CD14-positive monocyte (primary cell): ENCODE data around the gene CACNA1B. TPM values are rescaled to one million over a fixed set of nuclear protein-coding genes. Genes with fewer than 3 reads are reported as not detected.

Experiments
- DNase-seq, 3 donors: peaks; one replicate each; pipeline ENCODE4 v3.0.0-alpha.2; 2011 to 2022
- H2AFZ ChIP-seq: 2 replicates; pipeline ENCODE4 v1.6.0; 2012; ENCODE audit warnings: mild to moderate bottlenecking, low read depth, low read length, inconsistent platforms; ENCODE audit not compliant: insufficient read depth, poor library complexity, severe bottlenecking
- H3K27ac ChIP-seq, 2 donors: 1 replicate in 1 of 2; 2 replicates in 1 of 2; pipeline ENCODE4 v1.5.1; 2012 to 2013; ENCODE audit warnings: low read length in 2 of 2, control low read depth in 1 of 2, inconsistent platforms in 1 of 2, low read depth in 1 of 2, mild to moderate bottlenecking in 1 of 2
- H3K27me3 ChIP-seq, 2 donors: one replicate each; pipeline versions ENCODE4 v1.6.0 to v1.6.1; 2011 to 2013; ENCODE audit warnings: low read length in 2 of 2; ENCODE audit not compliant: control insufficient read depth in 2 of 2, insufficient read depth in 2 of 2
- H3K36me3 ChIP-seq, 2 donors: replicated peaks in 1 of 2; 1 replicate in 1 of 2; 2 replicates in 1 of 2; pipeline versions ENCODE4 v1.5.1 to v1.6.1; 2012 to 2013; ENCODE audit warnings: low read length in 2 of 2, control low read depth in 1 of 2, inconsistent platforms in 1 of 2, mild to moderate bottlenecking in 1 of 2; ENCODE audit not compliant: insufficient read depth in 2 of 2, control insufficient read depth in 1 of 2
- H3K4me1 ChIP-seq, 2 donors: 1 replicate in 1 of 2; 2 replicates in 1 of 2; pipeline versions ENCODE4 v1.5.1 to v1.6.1; 2012 to 2013; ENCODE audit warnings: low read length in 2 of 2, control low read depth in 1 of 2, inconsistent platforms in 1 of 2, mild to moderate bottlenecking in 1 of 2, moderate library complexity in 1 of 2; ENCODE audit not compliant: insufficient read depth in 2 of 2, control insufficient read depth in 1 of 2
- H3K4me2 ChIP-seq: replicated peaks from 2 replicates; pipeline ENCODE3; 2012; ENCODE audit warnings: low read length, moderate library complexity, mild to moderate bottlenecking; ENCODE audit not compliant: poor library complexity, severe bottlenecking; ENCODE audit errors: extremely low read depth
- H3K4me3 ChIP-seq, 3 experiments: fragments of 200-600 bp in 1 of 3; sonication (generic) in 1 of 3; replicated peaks in 1 of 3; 1 replicate in 2 of 3; 2 replicates in 1 of 3; pipeline ENCODE4 v1.5.1; 2011 to 2013; ENCODE audit warnings: low read length in 3 of 3, mild to moderate bottlenecking in 3 of 3, control low read depth in 2 of 3, low read depth in 2 of 3, inconsistent platforms in 1 of 3, moderate library complexity in 1 of 3
- H3K79me2 ChIP-seq: 2 replicates; pipeline ENCODE4 v1.6.0; 2012; ENCODE audit warnings: mild to moderate bottlenecking, control low read depth, inconsistent platforms, low read length, moderate library complexity; ENCODE audit not compliant: insufficient read depth
- H3K9ac ChIP-seq: 2 replicates; pipeline ENCODE4 v1.6.0; 2017; ENCODE audit warnings: low read length, mild to moderate bottlenecking; ENCODE audit not compliant: insufficient read depth, poor library complexity, severe bottlenecking
- H3K9me3 ChIP-seq, 2 donors: replicated peaks in 1 of 2; 1 replicate in 1 of 2; 2 replicates in 1 of 2; pipeline versions ENCODE4 v1.5.1 to v1.6.1; 2012 to 2013; ENCODE audit warnings: low read length in 2 of 2, control low read depth in 1 of 2; ENCODE audit not compliant: control insufficient read depth in 1 of 2, insufficient read depth in 1 of 2
- H4K20me1 ChIP-seq: 2 replicates; pipeline ENCODE4 v1.6.0; 2012; ENCODE audit warnings: mild to moderate bottlenecking, low read length, control low read depth, moderate library complexity; ENCODE audit not compliant: insufficient read depth
- H3K27ac Mint-ChIP-seq, 7 donors: one replicate each; pipeline ENCODE4 v1.8.0; 2020; ENCODE audit warnings: mild to moderate bottlenecking in 7 of 7, mixed read lengths in 7 of 7, moderate library complexity in 6 of 7, inconsistent platforms in 2 of 7
- H3K27me3 Mint-ChIP-seq, 3 donors: one replicate each; pipeline ENCODE4 v1.8.0; 2021 to 2022; ENCODE audit warnings: low read depth in 3 of 3, mild to moderate bottlenecking in 3 of 3, mixed read lengths in 3 of 3, moderate library complexity in 3 of 3, inconsistent platforms in 1 of 3
- H3K36me3 Mint-ChIP-seq, 2 donors: one replicate each; pipeline ENCODE4 v1.8.0; 2020; ENCODE audit warnings: mixed read lengths in 2 of 2, inconsistent platforms in 1 of 2, mild to moderate bottlenecking in 1 of 2
- H3K4me1 Mint-ChIP-seq: one replicate; pipeline ENCODE4 v1.8.0; 2020; ENCODE audit warnings: mild to moderate bottlenecking, mixed read lengths
- H3K4me3 Mint-ChIP-seq, 2 donors: one replicate each; pipeline ENCODE4 v1.8.0; 2020; ENCODE audit warnings: mild to moderate bottlenecking in 2 of 2, mixed read lengths in 2 of 2, moderate library complexity in 1 of 2
- H3K9me3 Mint-ChIP-seq, 7 donors: one replicate each; pipeline ENCODE4 v1.8.0; 2020 to 2022; ENCODE audit warnings: mixed read lengths in 7 of 7, mild to moderate bottlenecking in 6 of 7, moderate library complexity in 6 of 7, inconsistent platforms in 2 of 7
- WGBS: methylation state at CpG from one replicate; pipeline ENCODE4 v1.1.5; 2013; ENCODE audit warnings: missing lambda C conversion rate; ENCODE audit not compliant: insufficient coverage; 5-methylcytosine and 5-hydroxymethylcytosine counted together
- intact Hi-C, 2 donors: fragments of 100-400 bp; cut with micrococcal nuclease; formaldehyde crosslinking; loops; one replicate each; pipeline versions ENCODE4 v1.15.0 to v1.15.1; 2023
- polyA plus RNA-seq, 3 donors: library from polyadenylated mRNA; depleted of rRNA in 1 of 3; unstranded in 2 of 3; stranded (reverse) in 1 of 3; fragments of 300-500 nt in 2 of 3; fragments of >200 nt in 1 of 3; fragmentation: Illumina TruSeq in 2 of 3; gene quantifications; 1 replicate in 2 of 3; 2 replicates in 1 of 3; pipeline ENCODE4 v1.2.3, GENCODE V29; 2012 to 2021
- TF ChIP-seq, protein P1 (sequence below): fragments of 200-600 bp; IDR thresholded peaks from one replicate; pipeline ENCODE4 v1.8.0; 2022; ENCODE audit warnings: antibody characterized with exemption, mild to moderate bottlenecking

Gene CACNA1B
- polyA plus RNA-seq, 3 donors, result not detected

DNA sequence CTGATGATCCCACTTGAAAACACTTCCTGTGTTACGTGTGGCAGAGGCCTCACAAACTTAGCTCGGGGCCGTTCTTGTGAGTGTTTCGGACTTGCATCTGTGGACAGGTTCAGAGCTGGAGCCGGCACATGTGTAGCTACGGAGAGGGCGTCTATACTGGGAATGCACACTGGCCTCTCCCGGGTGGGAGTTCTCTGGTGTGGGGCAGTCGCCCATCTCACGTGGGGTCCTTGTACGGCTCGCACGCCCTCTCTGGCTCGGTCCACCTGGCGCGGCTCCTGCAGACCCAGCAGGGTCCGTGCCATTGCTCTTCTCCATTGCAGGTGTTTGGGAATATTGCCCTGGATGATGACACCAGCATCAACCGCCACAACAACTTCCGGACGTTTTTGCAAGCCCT lies 197.9 kb downstream of the CACNA1B start:
- Mint-ChIP-seq H3K36me3 (no peaks in the 10 kb centered on the region), H3K4me3 (no peak overlapping the region), H3K4me1 (no peaks in the 10 kb centered on the region), H3K9me3 (peaks cover 0 to 8% (median 3%) of the 10 kb centered on the region in 7 donors), H3K27me3 (peaks cover 0 to 5% (median 4%) of the 10 kb centered on the region in 3 donors), H3K27ac (no peak overlapping the region)
- Histone ChIP-seq H4K20me1 (no peaks in the 10 kb centered on the region), H3K4me2 (no peak overlapping the region), H3K9ac (no peak overlapping the region), H3K27ac (no peak overlapping the region), H3K27me3 (no peaks in the 10 kb centered on the region), H3K79me2 (no peaks in the 10 kb centered on the region), H3K9me3 (no peaks in the 10 kb centered on the region), H3K4me3 (no peak overlapping the region), H2AFZ (no peak overlapping the region), H3K4me1 (no peaks in the 10 kb centered on the region), H3K36me3 (no peaks in the 10 kb centered on the region)
- WGBS, result 93% methylated on average over 20 of the region's 20 CpGs
- TF ChIP-seq, protein P1, sequence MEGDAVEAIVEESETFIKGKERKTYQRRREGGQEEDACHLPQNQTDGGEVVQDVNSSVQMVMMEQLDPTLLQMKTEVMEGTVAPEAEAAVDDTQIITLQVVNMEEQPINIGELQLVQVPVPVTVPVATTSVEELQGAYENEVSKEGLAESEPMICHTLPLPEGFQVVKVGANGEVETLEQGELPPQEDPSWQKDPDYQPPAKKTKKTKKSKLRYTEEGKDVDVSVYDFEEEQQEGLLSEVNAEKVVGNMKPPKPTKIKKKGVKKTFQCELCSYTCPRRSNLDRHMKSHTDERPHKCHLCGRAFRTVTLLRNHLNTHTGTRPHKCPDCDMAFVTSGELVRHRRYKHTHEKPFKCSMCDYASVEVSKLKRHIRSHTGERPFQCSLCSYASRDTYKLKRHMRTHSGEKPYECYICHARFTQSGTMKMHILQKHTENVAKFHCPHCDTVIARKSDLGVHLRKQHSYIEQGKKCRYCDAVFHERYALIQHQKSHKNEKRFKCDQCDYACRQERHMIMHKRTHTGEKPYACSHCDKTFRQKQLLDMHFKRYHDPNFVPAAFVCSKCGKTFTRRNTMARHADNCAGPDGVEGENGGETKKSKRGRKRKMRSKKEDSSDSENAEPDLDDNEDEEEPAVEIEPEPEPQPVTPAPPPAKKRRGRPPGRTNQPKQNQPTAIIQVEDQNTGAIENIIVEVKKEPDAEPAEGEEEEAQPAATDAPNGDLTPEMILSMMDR, result no peak
- no peak for DNase-seq
- intact Hi-C loops, result no loop called here

DNA sequence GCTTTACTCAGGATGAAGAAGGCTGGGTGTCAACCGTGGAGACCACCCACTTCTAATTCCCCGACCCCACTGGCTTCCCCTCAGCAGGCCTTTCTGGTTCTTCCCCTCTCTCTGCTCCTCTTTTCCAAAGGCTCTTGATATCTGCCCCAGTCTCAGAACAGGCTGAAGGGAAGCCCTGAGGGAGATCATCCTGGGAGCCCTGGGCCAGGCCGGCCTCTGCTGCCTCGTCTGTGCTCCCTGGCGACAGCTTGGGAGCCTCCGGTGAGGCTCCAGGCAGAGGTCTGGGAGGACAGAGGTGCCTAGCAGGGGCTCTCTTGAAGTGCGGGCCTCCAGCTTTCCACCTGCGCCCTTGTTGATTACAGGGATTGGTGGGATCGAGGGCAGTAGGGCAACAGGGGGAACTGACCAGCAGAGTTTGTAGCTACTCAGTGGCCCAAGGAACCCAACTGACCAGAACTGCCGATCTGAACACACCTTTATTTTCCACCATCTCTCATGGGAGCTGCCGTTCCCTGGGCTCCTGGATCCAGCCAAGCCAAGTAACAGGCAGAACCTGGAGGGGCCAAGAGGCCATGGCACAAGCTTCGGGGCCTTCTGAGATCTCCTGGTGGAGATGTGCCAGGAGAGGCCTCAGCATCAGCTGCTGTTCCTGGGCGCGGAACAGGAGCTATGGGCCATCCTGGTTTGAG lies 198.5 kb downstream of the CACNA1B start:
- no peak overlapping the region for H3K27ac ChIP-seq
- H3K4me2 ChIP-seq, result no peak overlapping the region
- no peak overlapping the region for H3K9ac ChIP-seq
- intact Hi-C loops, result no loop called here
- no peaks in the 10 kb centered on the region for H3K27me3 ChIP-seq
- Mint-ChIP-seq H3K4me3 (no peak overlapping the region), H3K27ac (no peak overlapping the region), H3K36me3 (no peaks in the 10 kb centered on the region), H3K9me3 (peaks cover 0 to 8% (median 3%) of the 10 kb centered on the region in 7 donors), H3K27me3 (peaks cover 0 to 5% (median 4%) of the 10 kb centered on the region in 3 donors), H3K4me1 (no peaks in the 10 kb centered on the region)
- no peak overlapping the region for H3K4me3 ChIP-seq
- TF ChIP-seq, protein P1, result no peak
- 92% methylated on average over 12 of the region's 14 CpGs for WGBS
- no peak overlapping the region for H2AFZ ChIP-seq
- no peaks in the 10 kb centered on the region for H3K79me2 ChIP-seq
- H3K9me3 ChIP-seq, result no peaks in the 10 kb centered on the region
- no peaks in the 10 kb centered on the region for H4K20me1 ChIP-seq
- H3K36me3 ChIP-seq, result no peaks in the 10 kb centered on the region
- H3K4me1 ChIP-seq, result no peaks in the 10 kb centered on the region
- DNase-seq, result no peak
